ENCODE measurements around the gene ABHD16B. TPM values are rescaled to one million over a fixed set of nuclear protein-coding genes. Genes with fewer than 3 reads are reported as not detected.
A peak's percentile ranks its signal among the peaks of the same experiment; 100 is the strongest.

The ABHD16B gene
- total and polyA plus RNA-seq, 2 donors (not counting 3 experiments of a cell fraction or from before 2014, with no cell fraction given): not detected

DNA sequence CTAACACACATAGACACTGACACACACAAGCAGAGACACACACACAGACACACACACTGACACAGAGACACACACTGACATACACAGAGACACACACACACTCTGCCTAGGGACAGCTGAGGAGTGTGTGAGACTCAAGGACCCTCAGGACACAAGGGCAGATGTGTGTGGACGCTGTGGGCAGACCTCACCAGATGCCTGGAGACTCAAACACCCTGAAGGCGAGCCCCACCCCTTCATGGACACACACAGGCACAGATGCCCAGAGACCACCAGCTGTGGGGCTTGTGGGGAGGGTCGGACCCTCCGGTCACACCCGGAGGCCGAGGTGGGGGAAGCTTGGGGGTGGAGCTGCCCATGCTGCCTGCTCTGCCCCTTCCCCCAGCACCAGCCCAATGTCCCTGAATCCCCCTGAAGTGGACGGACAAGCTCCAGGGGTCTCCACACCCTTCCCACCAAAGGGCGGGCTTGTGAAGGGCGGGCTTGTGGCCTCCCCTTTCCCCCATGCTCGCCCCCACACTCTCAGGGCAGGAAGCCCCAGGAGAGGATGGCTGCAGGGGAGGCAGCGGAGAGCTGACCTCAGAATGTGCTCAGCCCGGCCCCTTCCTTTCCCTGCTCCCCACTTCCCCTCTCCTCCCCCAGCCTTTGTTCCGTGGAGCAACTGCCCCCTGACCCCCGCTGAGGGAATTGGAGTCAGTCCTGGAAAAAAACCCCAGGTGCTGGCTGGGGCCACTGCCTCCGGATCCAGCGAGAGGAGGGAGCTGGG, 13.9 kb upstream of the ABHD16B start:
- TF ChIP-seq POLR2A (IDR thresholded peaks at IDR 0.05; ENCODE audit: low read depth, low read length) (peak; percentile 28), GATA2 (IDR thresholded peaks at IDR 0.05; ENCODE audit: insufficient read depth, insufficient read length, low read depth, low read length) (no peak)
- no peaks in the 10 kb centered on the region for H4K20me1 ChIP-seq (replicated peaks; ENCODE audit: control insufficient read depth, extremely low read depth, insufficient read depth, low read length)
- BruUV-seq (replicated peaks): TSS peak; percentile 19
- peak overlapping the region; percentile 34 for H3K27ac ChIP-seq (ENCODE audit: insufficient read depth, low read depth, low read length)
- peak overlapping the region; percentile 3 for H3K9ac ChIP-seq (replicated peaks; ENCODE audit: extremely low read depth, insufficient read depth, low read length)
- peak overlapping the region in 1 of 3 experiments; percentile 6 for H3K4me3 ChIP-seq (replicated peaks in 1 of 3; ENCODE audit: insufficient read depth in 1 of 3, low read depth in 1 of 3, low read length in 3 of 3)
- no peaks in the 10 kb centered on the region for H3K36me3 ChIP-seq (ENCODE audit: control insufficient read depth in 2 of 2, extremely low read depth in 1 of 2, insufficient read depth in 2 of 2, low read length in 2 of 2)
- H3K79me2 ChIP-seq (ENCODE audit: control insufficient read depth, insufficient read depth, low read length): no peaks in the 10 kb centered on the region
- peak; percentile 84 for FAIRE-seq
- POLR2A ChIA-PET: no interaction called here
- H3K9me3 ChIP-seq (replicated peaks; ENCODE audit: control insufficient read depth, insufficient read depth, low read length): no peaks in the 10 kb centered on the region
- H3K4me1 ChIP-seq (ENCODE audit: control insufficient read depth, extremely low read depth, insufficient read depth, low read length): peaks cover 25% of the 10 kb centered on the region
- no peaks in the 10 kb centered on the region for H3K9me1 ChIP-seq (replicated peaks; ENCODE audit: control insufficient read depth, extremely low read depth, insufficient read depth, low read length)
- H3K27me3 ChIP-seq (ENCODE audit: control insufficient read depth in 2 of 2, insufficient read depth in 2 of 2, low read length in 2 of 2): no peaks in the 10 kb centered on the region
- intact Hi-C loops (cut with micrococcal nuclease) (no loop called here), dilution Hi-C loops (cut with MboI; ENCODE audit: extremely low pct_ligation_motif_present, low sequenced_read_pairs) (no loop called here)
- CTCF ChIA-PET: interaction anchor here (0.7 to 2.2 kb wide), 3 partner anchors 11 to 191 kb away, joined by 3 to 16 read pairs (median 3); no protein-coding TSS in a partner anchor
- H2AFZ ChIP-seq (ENCODE audit: low read depth, low read length): peak overlapping the region; percentile 77
- peak; percentile 61 for DNase-seq (ENCODE audit: low read depth, low spot score)
- peak overlapping the region; percentile 18 for H3K4me2 ChIP-seq (ENCODE audit: insufficient read depth, low read length)

DNA sequence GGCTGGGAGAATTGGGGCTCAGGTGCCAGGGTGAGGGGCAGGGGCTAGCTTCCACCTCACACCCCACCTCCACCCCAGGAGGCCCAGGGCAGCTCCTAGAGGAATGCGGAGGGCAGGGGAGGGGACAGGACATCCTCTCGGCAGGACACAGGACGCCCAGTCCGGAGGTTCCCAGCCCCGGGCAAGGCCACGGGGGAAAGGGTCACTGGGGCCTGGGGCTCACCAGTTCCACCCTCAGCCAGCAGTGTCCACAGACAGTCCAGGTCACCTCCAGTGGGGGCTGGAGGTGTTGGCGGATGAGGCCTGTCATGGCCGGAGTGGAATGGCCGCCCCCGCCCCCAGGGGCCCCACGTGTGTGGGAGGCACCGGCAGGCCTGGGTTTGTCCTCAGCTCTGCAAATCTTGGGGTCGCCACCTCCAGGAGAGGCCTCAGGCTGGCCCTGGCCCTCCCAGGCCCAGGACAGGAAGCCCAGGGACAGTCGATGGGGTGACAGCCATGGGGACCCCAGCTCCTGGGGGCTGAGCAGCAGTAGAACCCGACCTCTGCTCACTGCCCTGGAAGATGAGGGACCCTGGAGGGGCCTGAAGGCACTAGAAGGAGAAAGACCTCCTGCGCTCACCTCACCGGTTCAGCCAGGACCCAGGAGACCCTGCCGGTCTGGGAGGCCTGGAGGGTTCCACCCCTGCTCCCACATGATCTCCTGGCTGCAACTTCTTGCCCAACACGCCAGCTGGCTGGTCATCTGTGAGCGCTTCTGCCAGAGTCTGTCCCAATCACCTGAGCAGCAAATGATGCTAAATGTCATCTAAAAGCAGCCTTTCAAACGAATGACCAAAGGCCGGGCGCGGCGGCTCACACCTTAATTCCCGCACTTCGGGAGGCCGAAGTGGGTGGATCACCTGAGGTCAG, 13.0 kb upstream of the ABHD16B start:
- POLR2A ChIA-PET: no interaction called here
- Histone ChIP-seq H4K20me1 (replicated peaks; ENCODE audit: control insufficient read depth, extremely low read depth, insufficient read depth, low read length) (no peaks in the 10 kb centered on the region), H3K9me1 (replicated peaks; ENCODE audit: control insufficient read depth, extremely low read depth, insufficient read depth, low read length) (no peaks in the 10 kb centered on the region), H3K9ac (replicated peaks; ENCODE audit: extremely low read depth, insufficient read depth, low read length) (peak overlapping the region; percentile 3), H2AFZ (ENCODE audit: low read depth, low read length) (peak overlapping the region; percentile 77), H3K79me2 (ENCODE audit: control insufficient read depth, insufficient read depth, low read length) (no peaks in the 10 kb centered on the region), H3K36me3 (ENCODE audit: control insufficient read depth in 2 of 2, extremely low read depth in 1 of 2, insufficient read depth in 2 of 2, low read length in 2 of 2) (no peaks in the 10 kb centered on the region), H3K27me3 (ENCODE audit: control insufficient read depth in 2 of 2, insufficient read depth in 2 of 2, low read length in 2 of 2) (no peaks in the 10 kb centered on the region), H3K27ac (ENCODE audit: insufficient read depth, low read depth, low read length) (peak overlapping the region; percentile 34), H3K9me3 (replicated peaks; ENCODE audit: control insufficient read depth, insufficient read depth, low read length) (no peaks in the 10 kb centered on the region), H3K4me1 (ENCODE audit: control insufficient read depth, extremely low read depth, insufficient read depth, low read length) (peaks cover 25% of the 10 kb centered on the region), H3K4me2 (ENCODE audit: insufficient read depth, low read length) (peak overlapping the region; percentile 18), H3K4me3 (replicated peaks in 1 of 3; ENCODE audit: insufficient read depth in 1 of 3, low read depth in 1 of 3, low read length in 3 of 3) (no peak overlapping the region)
- no TSS peak for BruUV-seq (replicated peaks)
- DNase-seq (ENCODE audit: low read depth, low spot score) (no peak), FAIRE-seq (no peak)
- CTCF ChIA-PET: interaction anchor here (0.7 to 2.2 kb wide), 3 partner anchors 10 to 190 kb away, joined by 3 to 16 read pairs (median 3); no protein-coding TSS in a partner anchor
- dilution Hi-C loops (cut with MboI; ENCODE audit: extremely low pct_ligation_motif_present, low sequenced_read_pairs) (no loop called here), intact Hi-C loops (cut with micrococcal nuclease) (no loop called here)
- no peak for TF ChIP-seq POLR2A (IDR thresholded peaks at IDR 0.05; ENCODE audit: low read depth, low read length)
- no peak for TF ChIP-seq GATA2 (IDR thresholded peaks at IDR 0.05; ENCODE audit: insufficient read depth, insufficient read length, low read depth, low read length)
- TF ChIP-seq MYC (IDR thresholded peaks at IDR 0.05; ENCODE audit: low read depth, low read length): no peak
- no peak for TF ChIP-seq FOS (IDR thresholded peaks at IDR 0.05; ENCODE audit: borderline replicate concordance, insufficient read depth, low read length)
- TF ChIP-seq POLR2AphosphoS5 (IDR thresholded peaks at IDR 0.05; ENCODE audit: insufficient read depth, low read depth, low read length): no peak
- TF ChIP-seq EZH2 (IDR thresholded peaks at IDR 0.05; ENCODE audit: borderline replicate concordance, low read depth, low read length, severe bottlenecking): no peak
- TF ChIP-seq JUN (IDR thresholded peaks at IDR 0.05; ENCODE audit: borderline replicate concordance, insufficient read depth, insufficient read length, low read depth): no peak
- TF ChIP-seq, protein P1, sequence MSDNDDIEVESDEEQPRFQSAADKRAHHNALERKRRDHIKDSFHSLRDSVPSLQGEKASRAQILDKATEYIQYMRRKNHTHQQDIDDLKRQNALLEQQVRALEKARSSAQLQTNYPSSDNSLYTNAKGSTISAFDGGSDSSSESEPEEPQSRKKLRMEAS (IDR thresholded peaks at IDR 0.05; ENCODE audit: insufficient read depth, insufficient read length): no peak
- TF ChIP-seq, protein P2, sequence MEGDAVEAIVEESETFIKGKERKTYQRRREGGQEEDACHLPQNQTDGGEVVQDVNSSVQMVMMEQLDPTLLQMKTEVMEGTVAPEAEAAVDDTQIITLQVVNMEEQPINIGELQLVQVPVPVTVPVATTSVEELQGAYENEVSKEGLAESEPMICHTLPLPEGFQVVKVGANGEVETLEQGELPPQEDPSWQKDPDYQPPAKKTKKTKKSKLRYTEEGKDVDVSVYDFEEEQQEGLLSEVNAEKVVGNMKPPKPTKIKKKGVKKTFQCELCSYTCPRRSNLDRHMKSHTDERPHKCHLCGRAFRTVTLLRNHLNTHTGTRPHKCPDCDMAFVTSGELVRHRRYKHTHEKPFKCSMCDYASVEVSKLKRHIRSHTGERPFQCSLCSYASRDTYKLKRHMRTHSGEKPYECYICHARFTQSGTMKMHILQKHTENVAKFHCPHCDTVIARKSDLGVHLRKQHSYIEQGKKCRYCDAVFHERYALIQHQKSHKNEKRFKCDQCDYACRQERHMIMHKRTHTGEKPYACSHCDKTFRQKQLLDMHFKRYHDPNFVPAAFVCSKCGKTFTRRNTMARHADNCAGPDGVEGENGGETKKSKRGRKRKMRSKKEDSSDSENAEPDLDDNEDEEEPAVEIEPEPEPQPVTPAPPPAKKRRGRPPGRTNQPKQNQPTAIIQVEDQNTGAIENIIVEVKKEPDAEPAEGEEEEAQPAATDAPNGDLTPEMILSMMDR (IDR thresholded peaks at IDR 0.05; ENCODE audit: extremely low read depth in 1 of 2, insufficient read depth in 1 of 2, low read depth in 1 of 2, low read length in 2 of 2): no peak

Data from endothelial cell of umbilical vein (primary cell).